GM12872 (cell line): ENCODE measurements around the gene DCAF11.

Experiments
- TF ChIP-seq, protein P1 (sequence below): IDR thresholded peaks from 3 replicates; pipeline ENCODE4 v1.5.1; 2011; ENCODE audit warnings: low read depth, mild to moderate bottlenecking, low read length, moderate library complexity; ENCODE audit not compliant: insufficient read depth

DCAF11 gene

DNA sequence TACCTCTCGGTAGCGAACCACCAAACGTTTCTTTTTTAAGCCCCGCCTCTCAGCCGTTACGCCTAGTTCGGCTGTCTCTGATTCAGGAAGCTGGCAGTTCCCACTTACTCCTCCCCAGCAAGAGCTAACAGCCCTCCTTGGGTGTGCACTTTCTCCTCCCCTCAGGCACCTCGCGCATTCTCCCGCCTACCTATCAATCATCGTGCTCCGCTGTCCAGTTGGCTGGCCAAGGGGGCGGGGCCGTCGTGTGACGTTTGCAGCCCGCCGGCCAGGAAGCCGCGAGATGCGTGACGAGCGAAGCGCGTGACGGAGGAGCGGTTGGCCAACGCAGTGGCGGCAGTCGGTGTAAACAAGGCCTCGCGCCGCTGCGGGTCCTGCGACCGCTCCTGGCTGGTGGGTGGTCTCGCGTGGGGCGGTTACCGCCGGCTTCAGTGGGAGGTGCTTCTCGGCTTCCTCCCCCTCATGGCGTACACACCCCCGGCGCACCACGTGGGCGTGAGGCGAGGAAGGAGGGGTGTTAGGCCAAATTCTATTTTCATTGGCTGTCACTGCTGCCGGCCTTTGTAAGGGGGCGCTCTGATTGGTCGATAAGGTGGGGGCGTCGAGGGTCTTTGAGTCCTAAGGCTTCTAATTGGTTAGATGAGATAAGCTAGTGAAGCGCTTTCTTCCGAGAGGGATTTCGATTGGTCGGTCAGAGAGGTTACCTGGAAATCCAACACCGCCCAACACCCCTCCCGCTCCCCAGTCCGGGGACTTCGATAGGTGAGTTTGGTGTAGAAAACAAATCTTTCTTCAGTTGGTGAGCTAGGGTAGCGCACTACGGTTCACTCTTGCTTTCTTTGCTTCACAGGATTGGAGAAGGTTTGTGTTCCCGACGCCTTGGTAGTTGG is at the start of gene DCAF11, which contains the start of gene NRL:
Gene DCAF11, plus strand, starts transcription at position 246 of the 890 bp plus-strand sequence. CDS start 818 bp downstream, outside the sequence.
Gene NRL, minus strand, starts transcription at position 418 of the 890 bp plus-strand sequence. CDS start 32,101 bp downstream, outside the sequence.
- TF ChIP-seq, protein P1, sequence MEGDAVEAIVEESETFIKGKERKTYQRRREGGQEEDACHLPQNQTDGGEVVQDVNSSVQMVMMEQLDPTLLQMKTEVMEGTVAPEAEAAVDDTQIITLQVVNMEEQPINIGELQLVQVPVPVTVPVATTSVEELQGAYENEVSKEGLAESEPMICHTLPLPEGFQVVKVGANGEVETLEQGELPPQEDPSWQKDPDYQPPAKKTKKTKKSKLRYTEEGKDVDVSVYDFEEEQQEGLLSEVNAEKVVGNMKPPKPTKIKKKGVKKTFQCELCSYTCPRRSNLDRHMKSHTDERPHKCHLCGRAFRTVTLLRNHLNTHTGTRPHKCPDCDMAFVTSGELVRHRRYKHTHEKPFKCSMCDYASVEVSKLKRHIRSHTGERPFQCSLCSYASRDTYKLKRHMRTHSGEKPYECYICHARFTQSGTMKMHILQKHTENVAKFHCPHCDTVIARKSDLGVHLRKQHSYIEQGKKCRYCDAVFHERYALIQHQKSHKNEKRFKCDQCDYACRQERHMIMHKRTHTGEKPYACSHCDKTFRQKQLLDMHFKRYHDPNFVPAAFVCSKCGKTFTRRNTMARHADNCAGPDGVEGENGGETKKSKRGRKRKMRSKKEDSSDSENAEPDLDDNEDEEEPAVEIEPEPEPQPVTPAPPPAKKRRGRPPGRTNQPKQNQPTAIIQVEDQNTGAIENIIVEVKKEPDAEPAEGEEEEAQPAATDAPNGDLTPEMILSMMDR = no peak

DNA sequence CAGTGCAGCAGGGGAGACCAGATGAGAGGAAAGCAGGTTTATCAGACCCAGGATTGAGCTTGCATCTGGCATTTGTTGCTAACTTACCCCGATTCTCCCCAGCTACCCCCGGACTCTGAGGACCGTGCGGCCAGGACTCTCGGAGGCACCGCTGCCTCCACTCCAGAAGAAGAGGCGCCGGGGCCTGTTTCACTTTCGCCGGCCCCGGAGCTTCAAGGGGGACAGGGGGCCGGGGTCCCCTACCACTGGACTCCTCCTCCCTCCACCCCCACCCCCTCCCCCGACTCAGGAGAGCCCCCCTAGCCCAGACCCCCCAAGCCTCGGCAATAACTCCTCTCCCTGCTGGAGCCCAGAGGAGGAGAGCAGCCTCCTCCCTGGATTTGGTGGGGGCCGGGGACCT is 49.7 kb upstream of the DCAF11 start:
- TF ChIP-seq, protein P1 = no peak

DNA sequence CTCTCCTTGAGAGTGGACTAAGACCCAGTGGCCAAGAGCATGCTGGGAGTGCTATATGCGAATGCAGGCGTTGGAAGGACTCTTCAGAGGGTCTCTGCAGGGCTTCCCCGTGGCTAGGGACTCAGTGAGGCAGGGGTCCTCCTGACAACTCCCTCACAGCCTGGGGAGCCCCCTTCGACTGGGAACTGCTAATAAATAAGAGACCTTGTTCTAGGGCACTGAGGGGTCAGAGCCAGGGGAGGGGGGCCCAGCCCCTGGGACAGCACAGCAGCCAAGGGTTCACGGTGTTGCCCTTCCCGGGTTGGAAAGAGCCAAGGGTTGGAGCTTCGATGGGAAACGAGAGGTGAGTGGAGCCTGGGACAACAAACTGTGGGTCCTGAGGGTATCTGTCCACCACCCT is 49.2 kb upstream of the DCAF11 start:
- TF ChIP-seq, protein P1 = no peak

DNA sequence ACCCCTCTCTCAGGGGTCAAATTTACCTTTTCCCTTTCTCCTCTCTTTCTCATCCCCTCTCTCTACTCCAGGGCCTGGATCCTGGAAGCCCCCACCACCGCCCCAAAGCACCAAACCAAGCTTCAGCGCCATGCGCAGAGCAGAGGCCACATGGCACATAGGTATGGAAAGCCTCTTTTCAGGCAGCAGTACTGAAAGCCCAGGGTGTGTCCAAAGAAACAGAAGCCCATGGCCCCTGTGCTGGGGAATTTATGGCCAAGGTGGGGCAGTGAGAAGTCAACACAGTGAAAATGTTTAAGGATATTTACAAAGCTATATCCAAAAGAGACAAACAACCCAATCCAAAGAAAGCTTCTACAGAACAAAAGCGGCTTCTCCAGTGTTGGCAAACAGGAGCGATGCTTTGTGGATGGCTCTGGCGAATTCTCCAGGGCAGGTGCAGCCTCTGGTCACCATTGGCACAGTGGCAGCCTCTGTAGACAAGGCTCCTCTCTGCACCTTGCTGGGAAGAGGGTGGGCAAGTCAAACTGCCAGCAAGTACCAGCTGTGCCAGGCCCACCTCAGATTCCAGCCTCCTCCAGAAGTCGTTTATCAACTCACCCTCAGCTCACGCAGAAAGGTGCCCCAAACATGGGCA is 48.0 kb upstream of the DCAF11 start:
- TF ChIP-seq, protein P1 = no peak

DNA sequence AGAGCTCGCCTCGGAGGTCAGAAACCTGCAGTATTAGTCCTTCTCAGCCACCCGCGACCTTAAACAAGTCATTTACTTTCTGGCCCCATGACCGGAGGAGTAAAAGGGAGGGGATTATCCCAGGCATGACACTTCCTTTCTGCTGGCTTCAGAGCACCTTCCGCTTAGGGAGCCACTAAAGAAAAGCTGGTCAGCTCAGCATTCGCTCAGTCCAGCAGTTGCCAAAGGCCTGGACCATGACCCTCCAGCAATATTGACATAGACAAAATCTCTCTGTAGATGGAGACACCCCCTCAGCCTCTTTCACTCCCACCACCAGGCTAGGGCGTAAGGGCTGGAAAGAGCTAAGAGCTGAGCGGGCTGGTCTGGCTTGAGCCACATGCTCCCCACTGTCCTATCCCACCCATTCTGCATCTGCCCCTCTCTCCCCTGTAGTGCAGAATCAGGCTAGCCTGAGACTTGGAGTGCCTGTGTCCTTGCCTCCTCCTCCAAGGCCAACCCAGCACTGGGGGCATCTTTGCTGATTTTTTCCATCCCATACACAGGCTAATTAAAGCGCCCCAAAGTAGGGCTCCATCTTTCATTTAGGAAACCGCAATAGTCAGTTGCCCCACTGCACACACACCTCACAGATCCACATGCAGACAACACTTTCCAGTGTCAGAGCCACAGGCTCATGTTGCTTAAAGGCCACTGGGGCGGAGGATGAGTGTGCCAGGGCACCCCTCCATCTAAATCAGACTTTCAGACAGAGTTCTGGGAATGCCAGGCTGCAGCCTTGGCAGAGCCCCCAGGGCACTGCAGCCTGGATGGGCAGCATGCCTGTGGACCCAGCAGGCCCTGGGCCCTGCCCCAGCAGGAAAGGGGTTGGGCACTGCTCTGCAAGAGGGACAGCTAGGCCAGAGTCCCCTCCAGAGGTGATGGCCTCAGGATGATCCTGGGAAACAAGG is 47.2 kb upstream of the DCAF11 start:
- TF ChIP-seq, protein P1 = no peak

DNA sequence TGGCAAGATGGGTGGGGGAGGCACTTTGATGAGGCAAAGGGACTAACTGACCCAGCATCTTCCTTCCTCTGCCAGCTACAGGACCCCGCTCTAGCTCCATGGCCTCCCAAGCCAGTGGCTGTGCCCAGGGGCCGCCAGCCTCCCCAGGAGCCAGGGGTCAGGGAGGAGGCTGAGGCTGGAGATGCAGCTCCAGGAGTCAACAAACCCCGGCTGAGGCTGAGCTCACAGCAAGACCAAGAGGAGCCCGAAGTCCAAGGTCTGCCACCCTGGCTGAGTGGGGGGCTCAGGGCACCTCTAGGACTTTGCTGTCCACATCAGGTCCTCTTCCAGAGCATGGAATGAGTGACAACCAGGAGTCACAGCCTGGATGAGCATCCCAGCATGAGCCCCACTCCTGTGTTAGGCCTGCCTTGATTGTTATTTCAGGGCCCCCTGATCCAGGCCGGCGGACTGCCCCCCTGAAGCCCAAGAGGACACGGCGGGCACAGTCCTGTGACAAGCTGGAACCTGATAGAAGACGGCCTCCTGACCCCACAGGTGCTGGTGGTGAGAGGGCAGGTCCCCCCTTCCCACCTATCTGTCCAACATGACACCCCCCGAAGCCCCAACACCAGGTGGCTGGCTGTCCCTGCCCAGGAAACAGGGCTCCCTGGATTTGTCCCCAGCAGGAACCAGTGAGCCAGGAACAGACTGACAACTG is 45.7 kb upstream of the DCAF11 start:
- TF ChIP-seq, protein P1 = no peak

DNA sequence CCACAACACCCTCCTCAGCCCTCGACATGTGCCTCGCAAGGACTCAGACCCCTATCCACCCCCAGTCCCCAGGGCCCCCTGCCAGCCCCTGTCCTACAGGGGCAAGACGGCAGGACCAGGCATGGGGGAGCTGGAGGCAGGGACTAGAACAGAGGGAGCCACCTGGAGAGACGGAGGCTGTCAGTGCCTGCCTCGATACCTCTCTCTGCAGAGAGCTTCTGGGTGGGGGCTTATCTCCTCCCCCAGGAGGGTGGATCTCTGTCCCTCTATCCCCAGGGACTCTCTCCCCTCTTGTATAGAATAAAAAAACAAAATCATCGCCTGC is 45.2 kb upstream of the DCAF11 start:
- TF ChIP-seq, protein P1 = no peak
